ENCODE measurements around the gene IPO8.

IPO8 gene

GRCh38 chr12:30582943-30583342 is 112.7 kb downstream of the IPO8 start:
- no peak for DNase-seq (ENCODE audit: low read depth in 1 of 2, low spot score in 1 of 2)
- Histone ChIP-seq H3K27ac (replicated peaks) (no peak overlapping the region), H3K4me3 (replicated peaks; ENCODE audit: insufficient read depth, low read length) (no peak overlapping the region), H3K27me3 (ENCODE audit: insufficient read depth, poor library complexity, severe bottlenecking) (no peaks in the 10 kb centered on the region)
- TF ChIP-seq SPI1 (IDR thresholded peaks at IDR 0.05; ENCODE audit: borderline replicate concordance, low read depth): no peak
- no peak for TF ChIP-seq REST (IDR thresholded peaks at IDR 0.05; ENCODE audit: insufficient replicate concordance, low read depth)
- no peak for TF ChIP-seq POLR2AphosphoS5 (IDR thresholded peaks at IDR 0.05; ENCODE audit: low read depth)
- TF ChIP-seq CTCF (IDR thresholded peaks at IDR 0.05; ENCODE audit: insufficient read depth, low read length): no peak
- no peak for TF ChIP-seq GABPA (IDR thresholded peaks at IDR 0.05; ENCODE audit: low read depth)

DNA sequence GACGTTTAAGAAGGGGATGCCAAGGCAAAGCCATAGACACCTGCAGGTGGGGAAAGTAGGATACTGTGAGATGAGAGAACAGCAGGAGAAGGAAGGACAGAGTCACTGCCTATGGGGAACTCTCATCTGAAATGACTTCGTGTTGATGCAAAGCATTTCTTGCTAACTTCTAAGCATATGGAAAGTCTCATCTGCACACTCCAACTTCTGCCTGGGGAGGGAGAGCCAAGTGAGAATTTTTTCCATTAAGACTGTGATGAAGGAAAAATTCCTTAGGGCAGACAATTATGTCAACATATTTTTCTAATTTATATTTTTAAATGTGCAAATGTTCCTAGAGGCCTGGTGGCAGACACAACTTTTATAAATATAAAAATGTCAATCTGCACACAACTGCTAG is 115.3 kb downstream of the IPO8 start:
- DNase-seq (ENCODE audit: low read depth in 1 of 2, low spot score in 1 of 2): no peak
- TF ChIP-seq SPI1 (IDR thresholded peaks at IDR 0.05; ENCODE audit: borderline replicate concordance, low read depth): no peak
- no peak for TF ChIP-seq GABPA (IDR thresholded peaks at IDR 0.05; ENCODE audit: low read depth)
- TF ChIP-seq POLR2AphosphoS5 (IDR thresholded peaks at IDR 0.05; ENCODE audit: low read depth): no peak
- TF ChIP-seq REST (IDR thresholded peaks at IDR 0.05; ENCODE audit: insufficient replicate concordance, low read depth): no peak
- TF ChIP-seq CTCF (IDR thresholded peaks at IDR 0.05; ENCODE audit: insufficient read depth, low read length): no peak
- no peaks in the 10 kb centered on the region for H3K27me3 ChIP-seq (ENCODE audit: insufficient read depth, poor library complexity, severe bottlenecking)

More for the DNA sequence above, 115.3 kb downstream of the IPO8 start:
- no peak overlapping the region for H3K4me3 ChIP-seq (replicated peaks; ENCODE audit: insufficient read depth, low read length)
- H3K27ac ChIP-seq (replicated peaks): no peak overlapping the region
